Spleen (tissue), 7 donors: ENCODE measurements around the gene RSPH9.

Experiments
- CTCF ChIP-seq, 11 experiments: fragments of 200-600 bp in 7 of 11; fragments of 450-650 bp in 4 of 11; sonication (generic) in 4 of 11; IDR thresholded peaks in 8 of 11; conservative IDR thresholded peaks in 3 of 11; 1 replicate in 7 of 11; 2 replicates in 4 of 11; pipeline versions ENCODE4 v1.4.0 to v1.8.0; 2016 to 2021; ENCODE audit warnings: antibody characterized with exemption in 11 of 11, inconsistent platforms in 4 of 11, mild to moderate bottlenecking in 1 of 11
- POLR2A ChIP-seq, 3 donors: fragments of 450-650 bp; IDR thresholded peaks; one replicate each; pipeline ENCODE4 v1.5.1; 2017; ENCODE audit warnings: antibody characterized with exemption in 3 of 3, mild to moderate bottlenecking in 1 of 3
- donor health status: DM: no; HTN: no; CAD: no; lungs with moderate emphysema.
- donor health status: DM: no; HTN: no; CAD: no.
- donor health status: DM: no; HTN: no; CAD: no.

GRCh38 chr6:43713643-43714310 is 68.9 kb downstream of the RSPH9 start:
- no peak for TF ChIP-seq CTCF (IDR thresholded peaks at IDR 0.05 in 8 of 11, conservative IDR thresholded peaks at IDR 0.05 in 3 of 11)
- no peak for TF ChIP-seq POLR2A (IDR thresholded peaks at IDR 0.05)
